KOPT-K1 (cell line): Measurements from ENCODE around the gene TLE3.

Experiments
- H3K27ac ChIP-seq: fragments of 200-600 bp; sonication (generic); 2 replicates; pipeline ENCODE4 v1.5.1; 2016; ENCODE audit warnings: antibody characterized with exemption, mild to moderate bottlenecking, low read depth, low read length; ENCODE audit not compliant: poor library complexity, severe bottlenecking
- H3K36me3 ChIP-seq: fragments of 200-600 bp; sonication (generic); 2 replicates; pipeline ENCODE4 v1.5.1; 2017; ENCODE audit warnings: antibody characterized with exemption, mild to moderate bottlenecking, low read length, moderate library complexity; ENCODE audit not compliant: insufficient read depth
- H3K9me3 ChIP-seq: fragments of 200-600 bp; sonication (generic); 2 replicates; pipeline ENCODE4 v1.5.1; 2017; ENCODE audit warnings: antibody characterized with exemption, low read length, mild to moderate bottlenecking; ENCODE audit not compliant: insufficient read depth, poor library complexity, severe bottlenecking

The TLE3 gene

DNA sequence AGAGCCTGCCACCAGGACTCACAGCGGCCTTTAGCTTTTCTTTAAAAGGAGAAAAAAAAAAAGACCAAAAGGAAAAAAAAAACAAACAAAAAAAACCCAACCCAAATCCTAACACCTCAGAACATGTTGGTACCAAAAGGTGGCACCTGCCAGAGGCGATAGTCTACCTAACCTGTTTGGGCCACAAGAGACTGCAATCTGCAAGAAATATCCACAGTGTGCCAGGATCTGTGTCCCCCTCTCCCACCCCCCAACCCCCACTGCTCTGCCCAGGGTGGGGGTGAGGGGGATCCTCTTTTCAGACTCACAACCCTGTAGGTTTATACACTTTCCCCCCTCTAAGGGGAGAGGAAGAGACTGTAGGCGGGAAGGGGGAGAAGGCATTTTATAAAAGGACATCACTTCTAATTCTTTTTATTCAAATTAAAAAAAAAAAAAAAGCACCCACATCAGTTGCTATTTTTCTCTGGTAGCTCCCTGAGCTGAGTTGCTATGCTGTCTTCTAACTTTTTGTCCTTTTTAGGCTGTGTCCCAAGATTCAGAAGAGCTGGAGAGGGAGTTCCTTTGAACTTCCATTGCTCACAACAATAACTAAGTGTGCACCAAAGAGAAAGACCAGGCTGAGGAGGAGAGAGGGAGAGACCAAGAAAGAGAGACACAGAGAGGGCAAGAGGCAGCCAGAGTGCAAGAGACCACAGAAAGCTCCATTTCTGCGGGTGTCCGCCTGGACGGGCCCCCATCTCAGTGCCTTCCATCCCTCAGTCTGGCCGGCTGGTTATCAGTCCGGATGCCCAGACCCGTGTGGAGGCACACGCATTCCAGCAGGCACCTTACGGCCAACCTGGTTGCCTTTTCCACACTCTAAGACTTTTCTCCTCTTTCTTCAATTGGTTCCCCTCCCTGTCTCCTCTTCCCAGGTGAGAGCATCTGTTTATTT is 48.9 kb downstream of the TLE3 start:
- no peaks in the 10 kb centered on the region for H3K9me3 ChIP-seq
- H3K27ac ChIP-seq = no peak overlapping the region
- peaks cover 73% of the 10 kb centered on the region for H3K36me3 ChIP-seq

DNA sequence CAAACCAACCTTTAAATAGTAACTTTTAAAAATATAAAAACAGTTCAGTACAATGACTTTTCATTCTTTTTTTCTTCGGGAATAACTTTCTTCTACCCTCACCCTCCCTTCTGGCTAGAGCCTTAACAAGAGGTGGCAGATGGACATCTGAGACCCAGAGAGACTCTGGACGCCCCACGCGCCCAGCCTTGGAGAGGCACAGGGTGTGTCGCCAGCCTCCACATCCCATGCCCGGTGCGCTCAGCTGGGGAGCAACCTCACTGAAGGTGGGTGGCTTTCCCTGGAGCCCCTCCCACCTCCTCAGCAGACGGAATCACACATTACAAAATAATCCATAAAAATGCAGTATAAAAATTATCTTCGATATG is 49.5 kb downstream of the TLE3 start:
- H3K27ac ChIP-seq = no peak overlapping the region

GRCh38 chr15:70047386-70048197 is 50.1 kb downstream of the TLE3 start:
- H3K27ac ChIP-seq = no peak overlapping the region
- peaks cover 60% of the 10 kb centered on the region for H3K36me3 ChIP-seq
- H3K9me3 ChIP-seq = no peaks in the 10 kb centered on the region

More for the DNA sequence above, 49.5 kb downstream of the TLE3 start:
- Histone ChIP-seq H3K36me3 (peaks cover 66% of the 10 kb centered on the region), H3K9me3 (no peaks in the 10 kb centered on the region)

GRCh38 chr15:70046679-70047369 is 50.9 kb downstream of the TLE3 start:
- Histone ChIP-seq H3K27ac (no peak overlapping the region), H3K36me3 (peaks cover 53% of the 10 kb centered on the region), H3K9me3 (no peaks in the 10 kb centered on the region)

DNA sequence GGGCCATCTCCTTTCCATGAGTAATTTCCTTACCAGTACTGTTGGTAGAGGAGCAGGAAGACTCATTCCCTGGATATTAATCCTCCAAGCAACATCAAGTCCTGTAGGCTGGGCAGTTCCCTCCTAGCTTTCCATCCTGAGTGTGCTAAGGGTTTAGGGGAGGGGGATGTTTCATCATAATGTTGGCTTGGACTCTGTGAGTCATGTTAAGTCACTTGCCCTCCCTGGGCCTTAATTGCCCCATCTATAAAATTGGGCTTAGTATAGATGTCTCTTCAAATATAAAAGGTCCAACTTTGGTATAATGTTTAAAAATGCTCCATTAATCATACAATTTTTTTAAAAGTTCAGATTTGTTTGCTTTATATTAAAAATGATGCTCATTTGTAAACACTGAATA is 52.7 kb downstream of the TLE3 start:
- peaks cover 35% of the 10 kb centered on the region for H3K36me3 ChIP-seq
- no peaks in the 10 kb centered on the region for H3K9me3 ChIP-seq
- no peak overlapping the region for H3K27ac ChIP-seq

DNA sequence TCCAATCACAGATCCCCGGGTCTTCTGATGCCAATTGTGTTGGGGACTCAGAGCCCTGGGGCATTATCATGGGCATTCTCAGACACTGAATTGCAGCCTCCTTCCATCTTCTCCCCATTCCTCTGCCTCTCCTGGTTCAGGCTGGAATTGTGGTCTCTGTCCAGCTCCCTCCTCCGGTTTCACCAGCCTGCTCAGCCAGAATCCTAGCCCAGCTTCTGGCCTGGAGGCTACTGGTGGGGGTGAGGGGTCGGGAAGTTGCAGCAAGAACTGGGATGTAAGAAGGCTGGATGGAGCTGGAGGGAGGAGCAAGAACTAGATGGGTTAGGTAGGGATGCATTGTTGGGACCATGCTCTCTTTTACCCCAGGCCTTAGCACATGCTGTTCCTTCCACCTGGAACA is 53.5 kb downstream of the TLE3 start:
- peaks cover 26% of the 10 kb centered on the region for H3K36me3 ChIP-seq
- no peaks in the 10 kb centered on the region for H3K9me3 ChIP-seq
- H3K27ac ChIP-seq = no peak overlapping the region

DNA sequence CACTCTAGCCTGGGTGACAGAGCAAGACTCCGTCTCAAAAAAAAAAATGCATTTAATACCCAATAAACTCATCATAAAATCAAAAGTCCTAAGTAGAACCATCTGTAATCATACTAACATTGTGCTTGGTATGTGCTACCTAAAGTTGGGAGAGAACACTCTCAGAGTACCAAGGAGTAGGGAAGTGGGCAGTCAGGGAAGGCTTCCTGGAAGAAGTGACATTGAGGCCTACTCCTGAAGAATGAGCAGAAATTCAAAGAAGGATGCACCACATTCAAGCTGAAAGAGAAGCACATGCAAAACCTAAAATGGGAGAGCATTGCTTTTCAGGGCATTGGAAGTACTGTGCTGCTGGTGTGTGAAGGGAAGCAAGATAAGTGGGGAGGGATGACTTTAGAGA is 54.1 kb downstream of the TLE3 start:
- Histone ChIP-seq H3K9me3 (no peaks in the 10 kb centered on the region), H3K36me3 (peaks cover 20% of the 10 kb centered on the region), H3K27ac (no peak overlapping the region)

GRCh38 chr15:70042553-70043214 is 55.0 kb downstream of the TLE3 start:
- no peak overlapping the region for H3K27ac ChIP-seq
- no peaks in the 10 kb centered on the region for H3K9me3 ChIP-seq
- H3K36me3 ChIP-seq = peaks cover 11% of the 10 kb centered on the region

GRCh38 chr15:70039917-70040316 is 57.8 kb downstream of the TLE3 start:
- Histone ChIP-seq H3K36me3 (no peaks in the 10 kb centered on the region), H3K9me3 (no peaks in the 10 kb centered on the region), H3K27ac (no peak overlapping the region)

- Histone ChIP-seq H3K9me3 (no peaks in the 10 kb centered on the region), H3K36me3 (no peaks in the 10 kb centered on the region)
Measured at GRCh38 chr15:70038730-70039392, 58.9 kb downstream of the TLE3 start.

DNA sequence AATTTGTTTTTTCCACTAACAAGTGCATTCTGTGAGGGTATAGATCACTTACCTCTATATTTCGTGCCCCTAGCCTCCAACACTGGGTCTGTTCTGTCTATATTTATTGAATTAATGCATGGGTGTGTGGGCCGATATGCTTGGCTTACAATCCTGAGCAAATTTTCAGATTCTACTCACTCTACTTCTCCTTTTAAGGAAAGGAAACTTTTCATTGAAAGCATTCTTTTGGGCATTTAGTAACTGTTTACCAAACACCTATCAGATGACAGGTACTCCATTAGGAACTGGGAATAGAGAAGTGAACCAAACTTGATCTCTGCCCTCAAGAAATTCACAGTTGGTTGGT is 60.5 kb downstream of the TLE3 start:
- H3K9me3 ChIP-seq = no peaks in the 10 kb centered on the region
- no peak overlapping the region for H3K27ac ChIP-seq
- H3K36me3 ChIP-seq = no peaks in the 10 kb centered on the region

More at GRCh38 chr15:70038730-70039392, 58.9 kb downstream of the TLE3 start:
- no peak overlapping the region for H3K27ac ChIP-seq

DNA sequence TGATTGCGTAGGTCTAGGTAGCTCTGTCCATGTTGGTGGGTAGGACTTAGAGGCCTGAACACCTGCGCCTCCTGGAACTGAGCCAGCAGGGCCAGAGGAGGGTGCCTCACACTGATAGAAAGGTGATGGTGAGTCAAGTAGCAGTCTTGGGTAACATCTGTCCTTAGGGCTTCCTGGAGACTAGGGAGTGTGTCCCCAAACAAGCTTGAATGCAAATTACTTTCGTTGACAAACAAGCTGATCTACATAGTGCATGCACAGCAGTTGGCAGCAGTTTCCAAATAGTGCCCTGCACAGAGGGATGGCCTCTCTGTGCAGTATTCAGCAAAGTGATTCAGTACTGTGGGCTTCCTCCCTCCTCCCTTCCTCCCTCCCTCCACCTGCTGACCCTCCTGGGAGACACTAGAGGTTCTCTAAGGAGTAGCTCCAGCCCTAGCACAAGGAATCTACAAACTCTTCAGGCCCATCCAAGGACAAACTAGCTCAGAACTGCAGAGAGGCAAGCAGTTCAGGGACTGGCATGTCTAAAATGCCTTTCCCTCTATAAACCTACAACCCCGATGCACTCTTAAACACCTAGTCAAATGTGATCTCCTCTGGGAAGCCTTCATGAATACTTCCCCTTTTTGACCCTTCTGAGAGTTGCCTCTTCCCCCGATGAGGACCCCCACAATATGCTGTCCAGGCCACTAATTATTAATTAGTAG is 61.0 kb downstream of the TLE3 start:
- H3K9me3 ChIP-seq = no peaks in the 10 kb centered on the region
- no peak overlapping the region for H3K27ac ChIP-seq
- no peaks in the 10 kb centered on the region for H3K36me3 ChIP-seq

DNA sequence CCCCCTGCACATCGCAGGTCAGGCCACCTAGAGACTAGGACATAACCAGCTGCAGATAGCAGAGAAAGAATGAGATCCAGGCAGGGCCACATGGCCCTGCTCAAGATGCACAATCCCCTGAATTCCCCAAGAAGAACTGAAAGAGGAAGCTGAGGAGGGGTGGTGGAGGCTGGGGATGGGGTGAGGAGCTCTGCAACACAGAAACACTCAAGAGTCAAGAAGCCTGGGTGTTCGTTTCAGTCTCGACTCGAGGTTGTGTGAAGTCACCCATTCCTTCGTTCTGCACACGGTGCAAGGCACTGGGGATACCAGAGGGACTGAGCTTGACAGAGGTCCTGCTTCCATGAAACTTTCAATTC is 62.0 kb downstream of the TLE3 start:
- H3K36me3 ChIP-seq = no peaks in the 10 kb centered on the region
- H3K27ac ChIP-seq = no peak overlapping the region
- no peaks in the 10 kb centered on the region for H3K9me3 ChIP-seq
